Occipital lobe (tissue), 2 donors: ENCODE data around the gene TFB1M. TPM values are rescaled to one million over a fixed set of nuclear protein-coding genes. Genes with fewer than 3 reads are reported as not detected.

Experiments used
- DNase-seq: peaks from one replicate; lab custom pipeline; 2025; lab: John Stamatoyannopoulos, UW
- total RNA-seq: library from RNA; depleted of rRNA; stranded (reverse); fragments of >200 nt; gene quantifications from one replicate; pipeline ENCODE4 v1.2.3, GENCODE V29; 2014

TFB1M gene
- total RNA-seq, 1 donor from 2014 or later, result 17.2 TPM

- no peak for DNase-seq
Measured at GRCh38 chr6:155265843-155266535, 48.3 kb downstream of the TFB1M start.

GRCh38 chr6:155264693-155265320 is 49.5 kb downstream of the TFB1M start:
- DNase-seq, result no peak

GRCh38 chr6:155263373-155264063 is 50.8 kb downstream of the TFB1M start, which contains the start of gene CLDN20:
TSS of gene CLDN20 (plus strand) at chr6:155264013. CDS start at chr6:155275720, 11,707 bp downstream.
- DNase-seq, result no peak

GRCh38 chr6:155262655-155263054 is 51.6 kb downstream of the TFB1M start:
- DNase-seq, result no peak

- no peak for DNase-seq
Measured at GRCh38 chr6:155261111-155261900, 53.0 kb downstream of the TFB1M start.

GRCh38 chr6:155260686-155261085 is 53.6 kb downstream of the TFB1M start:
- no peak for DNase-seq

- no peak for DNase-seq
Measured at GRCh38 chr6:155259897-155260296, 54.4 kb downstream of the TFB1M start.

- no peak for DNase-seq
Measured at GRCh38 chr6:155259204-155259603, 55.1 kb downstream of the TFB1M start.

- no peak for DNase-seq
Measured at GRCh38 chr6:155257796-155258195, 56.5 kb downstream of the TFB1M start.

GRCh38 chr6:155256122-155256795 is 58.0 kb downstream of the TFB1M start:
- DNase-seq, result no peak

- DNase-seq, result no peak
Measured at GRCh38 chr6:155254139-155254538, 60.1 kb downstream of the TFB1M start.

GRCh38 chr6:155253337-155253736 is 60.9 kb downstream of the TFB1M start:
- no peak for DNase-seq

- no peak for DNase-seq
Measured at GRCh38 chr6:155252581-155252980, 61.7 kb downstream of the TFB1M start.

- no peak for DNase-seq
Measured at GRCh38 chr6:155250701-155251381, 63.4 kb downstream of the TFB1M start.

- DNase-seq, result peak; percentile 54
Measured at GRCh38 chr6:155248008-155249001, 66.0 kb downstream of the TFB1M start.

- no peak for DNase-seq
Measured at GRCh38 chr6:155247618-155248007, 66.7 kb downstream of the TFB1M start.

- DNase-seq, result no peak
Measured at GRCh38 chr6:155246825-155247224, 67.5 kb downstream of the TFB1M start.

- DNase-seq, result no peak
Measured at GRCh38 chr6:155245831-155246230, 68.5 kb downstream of the TFB1M start.

GRCh38 chr6:155245193-155245592 is 69.1 kb downstream of the TFB1M start:
- DNase-seq, result no peak
